ENCODE results near the gene SLF1. TPM values are rescaled to one million over a fixed set of nuclear protein-coding genes. Genes with fewer than 3 reads are reported as not detected.

The SLF1 gene
- total and polyA plus RNA-seq, 2 of the 8 experiments (the other 6 are each of a cell fraction or from before 2014, with no cell fraction given) = 4.8 to 15.7 TPM

DNA sequence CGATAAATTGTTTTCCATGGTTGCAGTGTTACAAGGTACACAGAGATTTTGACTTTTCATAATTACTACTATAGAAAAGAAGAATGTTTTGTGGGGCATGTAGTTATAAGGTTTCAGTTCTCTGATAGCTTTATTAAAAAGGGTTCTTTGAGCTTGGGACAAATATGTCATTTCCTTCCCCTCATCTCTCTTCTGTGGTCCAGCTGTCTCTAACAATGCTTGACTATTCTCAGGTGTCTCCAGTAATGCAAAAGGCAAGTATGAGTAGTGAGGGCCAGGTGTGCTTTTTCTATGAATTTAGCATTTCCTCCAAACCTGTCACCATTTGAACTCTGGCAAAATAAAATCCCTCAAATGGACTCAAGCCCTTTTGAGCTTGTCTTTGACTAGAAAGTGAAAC is 84.3 kb downstream of the SLF1 start:
- no peaks in the 10 kb centered on the region for H3K79me2 ChIP-seq (ENCODE audit: control insufficient read depth in 1 of 2, insufficient read depth in 2 of 2, low read length in 2 of 2)
- no peak overlapping the region for H3K9ac ChIP-seq (replicated peaks in 1 of 4; ENCODE audit: extremely low read depth in 1 of 4, low read depth in 3 of 4, low read length in 3 of 4)
- no peak overlapping the region for H2BK15ac ChIP-seq (ENCODE audit: low read length)
- H2AFZ ChIP-seq (ENCODE audit: low read length) = no peak overlapping the region
- 90% methylated on average over 1 of the region's 1 CpG; no CpG with 5 or more reads in 1 of the 2 experiments for WGBS, 2 experiments (ENCODE audit: extremely low coverage in 1 of 2, insufficient coverage in 1 of 2, insufficient read length in 1 of 2, insufficient replicate concordance in 2 of 2, low coverage in 1 of 2, low lambda C conversion rate in 2 of 2, missing lambda C conversion rate in 1 of 2)
- no peak overlapping the region for H2AK5ac ChIP-seq (ENCODE audit: low read depth, low read length)
- POLR2A ChIA-PET (ENCODE audit: partially characterized antibody) = no interaction called here
- no peak overlapping the region for H2BK20ac ChIP-seq (ENCODE audit: low read length)
- no peak overlapping the region for H3K27ac ChIP-seq (ENCODE audit: low read depth, low read length)
- no peak overlapping the region for H2BK12ac ChIP-seq (ENCODE audit: low read depth, low read length)
- no peak for DNase-seq (ENCODE audit: low read depth in 1 of 2, low spot score in 2 of 2)
- FAIRE-seq = no peak
- CTCF ChIA-PET (ENCODE audit: partially characterized antibody) = no interaction called here
- H3K23me2 ChIP-seq (ENCODE audit: low read depth, low read length) = no peaks in the 10 kb centered on the region
- no peak overlapping the region for H2BK5ac ChIP-seq (ENCODE audit: low read depth, low read length)
- H3K36me3 ChIP-seq (ENCODE audit: control insufficient read depth in 2 of 4, insufficient read depth in 4 of 4, low read length in 3 of 4) = peaks cover 0 to 8% (median 3%) of the 10 kb centered on the region in 4 experiments; a peak in 2 of 8 replicates
- no peaks in the 10 kb centered on the region for H4K20me1 ChIP-seq (replicated peaks in 1 of 2; ENCODE audit: control insufficient read depth in 1 of 2, insufficient read depth in 2 of 2, low read length in 2 of 2)
- H2BK120ac ChIP-seq (replicated peaks; ENCODE audit: low read depth, low read length) = no peak overlapping the region
- no peak overlapping the region for H3K18ac ChIP-seq (ENCODE audit: extremely low read depth, low read length)
- H4K5ac ChIP-seq (ENCODE audit: insufficient read length, low read depth, low read length) = no peak overlapping the region
- H3K4me2 ChIP-seq (ENCODE audit: insufficient read depth in 1 of 2, low read depth in 2 of 2, low read length in 2 of 2) = no peak overlapping the region
- H3K23ac ChIP-seq (ENCODE audit: insufficient read length) = no peak overlapping the region
- H3K79me1 ChIP-seq (ENCODE audit: low read depth, low read length) = no peaks in the 10 kb centered on the region
- 0 out of 4 replicates have a peak, but pooled peaks cover 0 to 2% of the 10 kb centered on the region in 2 experiments for H3K9me3 ChIP-seq (ENCODE audit: insufficient read depth in 2 of 2, low read depth in 1 of 2, low read length in 1 of 2)
- peaks cover 0 to 3% (median 0%) of the 10 kb centered on the region in 4 experiments; a peak in 2 of 7 replicates for H3K4me1 ChIP-seq (replicated peaks in 1 of 4; ENCODE audit: control insufficient read depth in 3 of 4, insufficient read depth in 4 of 4, low read length in 3 of 4)
- H3K4me3 ChIP-seq (ENCODE audit: extremely low read depth in 1 of 4, insufficient read depth in 2 of 4, low read depth in 3 of 4, low read length in 4 of 4) = no peak overlapping the region
- H4K8ac ChIP-seq (ENCODE audit: extremely low read depth, insufficient read depth, low read length) = no peak overlapping the region
- no peak overlapping the region for H4K91ac ChIP-seq (replicated peaks; ENCODE audit: insufficient read length, low read length)
- H3K4ac ChIP-seq (replicated peaks; ENCODE audit: insufficient read length, low read depth, low read length) = no peak overlapping the region
- H3K56ac ChIP-seq (replicated peaks; ENCODE audit: insufficient read length, low read depth, low read length) = no peak overlapping the region
- no peaks in the 10 kb centered on the region for H3K27me3 ChIP-seq (replicated peaks in 1 of 4; ENCODE audit: control insufficient read depth in 3 of 4, extremely low read depth in 1 of 4, insufficient read depth in 3 of 4, low read length in 3 of 4)
- no peak overlapping the region for H3K14ac ChIP-seq (ENCODE audit: insufficient read length)
- TF ChIP-seq TBP (IDR thresholded peaks at IDR 0.05; ENCODE audit: low read depth, low read length) (no peak), EP300 (IDR thresholded peaks at IDR 0.05; ENCODE audit: borderline replicate concordance in 1 of 2, low read depth in 2 of 2, low read length in 2 of 2) (no peak), ZNF274 (IDR thresholded peaks at IDR 0.05; ENCODE audit: borderline replicate concordance, extremely low read depth, low read length) (no peak), ASH2L (IDR thresholded peaks at IDR 0.05; ENCODE audit: low read length) (no peak), TEAD4 (IDR thresholded peaks at IDR 0.05; ENCODE audit: low read depth, low read length) (no peak), RNF2 (IDR thresholded peaks at IDR 0.05; ENCODE audit: borderline replicate concordance, low read depth, low read length, missing control alignments, poor library complexity, severe bottlenecking) (no peak), FOSL1 (IDR thresholded peaks at IDR 0.05; ENCODE audit: insufficient read depth, low read depth, low read length) (no peak), CEBPB (IDR thresholded peaks at IDR 0.05; ENCODE audit: low read depth, low read length) (no peak), MAFK (IDR thresholded peaks at IDR 0.05; ENCODE audit: low read depth, low read length) (no peak), RAD21 (IDR thresholded peaks at IDR 0.05 in 1 of 2, conservative IDR thresholded peaks at IDR 0.05 in 1 of 2; ENCODE audit: low read depth in 2 of 2, low read length in 2 of 2) (no peak)
- TF ChIP-seq, protein P1, sequence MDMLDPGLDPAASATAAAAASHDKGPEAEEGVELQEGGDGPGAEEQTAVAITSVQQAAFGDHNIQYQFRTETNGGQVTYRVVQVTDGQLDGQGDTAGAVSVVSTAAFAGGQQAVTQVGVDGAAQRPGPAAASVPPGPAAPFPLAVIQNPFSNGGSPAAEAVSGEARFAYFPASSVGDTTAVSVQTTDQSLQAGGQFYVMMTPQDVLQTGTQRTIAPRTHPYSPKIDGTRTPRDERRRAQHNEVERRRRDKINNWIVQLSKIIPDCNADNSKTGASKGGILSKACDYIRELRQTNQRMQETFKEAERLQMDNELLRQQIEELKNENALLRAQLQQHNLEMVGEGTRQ (IDR thresholded peaks at IDR 0.05; ENCODE audit: low read length) = no peak
- TF ChIP-seq, protein P2, sequence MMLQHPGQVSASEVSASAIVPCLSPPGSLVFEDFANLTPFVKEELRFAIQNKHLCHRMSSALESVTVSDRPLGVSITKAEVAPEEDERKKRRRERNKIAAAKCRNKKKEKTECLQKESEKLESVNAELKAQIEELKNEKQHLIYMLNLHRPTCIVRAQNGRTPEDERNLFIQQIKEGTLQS (IDR thresholded peaks at IDR 0.05; ENCODE audit: insufficient read depth, low read depth, low read length) = no peak
